ENCODE measurements around the gene PALD1.

Gene PALD1

GRCh38 chr10:70495691-70496261 is 17.2 kb downstream of the PALD1 start:
- no peak overlapping the region for H3K4me3 ChIP-seq (ENCODE audit: low read depth, low read length)
- DNase-seq (ENCODE audit: low read depth, low spot score) = no peak
- POLR2A ChIA-PET = interaction anchor here (0.7 kb wide), 1 partner anchor 50 kb away, joined by 3 read pairs; no protein-coding TSS in a partner anchor
- no peak for TF ChIP-seq CTCF (IDR thresholded peaks at IDR 0.05; ENCODE audit: insufficient read depth, low read length, missing control alignments)
- CTCF ChIA-PET = interaction anchor here (1.2 to 1.4 kb wide), 2 partner anchors 12 to 35 kb away, joined by 3 to 4 read pairs; no protein-coding TSS in a partner anchor

- TF ChIP-seq CTCF (IDR thresholded peaks at IDR 0.05; ENCODE audit: insufficient read depth, low read length, missing control alignments) = no peak
- DNase-seq (ENCODE audit: low read depth, low spot score) = no peak
- POLR2A ChIA-PET = no interaction called here
- CTCF ChIA-PET = interaction anchor here (1.2 kb wide), 1 partner anchor 11 kb away, joined by 3 read pairs; no protein-coding TSS in a partner anchor
- H3K4me3 ChIP-seq (ENCODE audit: low read depth, low read length) = no peak overlapping the region
Measured at GRCh38 chr10:70496341-70497119, 18.0 kb downstream of the PALD1 start.

- POLR2A ChIA-PET = no interaction called here
- DNase-seq (ENCODE audit: low read depth, low spot score) = no peak
- no peak for TF ChIP-seq CTCF (IDR thresholded peaks at IDR 0.05; ENCODE audit: insufficient read depth, low read length, missing control alignments)
- H3K4me3 ChIP-seq (ENCODE audit: low read depth, low read length) = no peak overlapping the region
- CTCF ChIA-PET = no interaction called here
Measured at GRCh38 chr10:70497120-70497545, 18.6 kb downstream of the PALD1 start.

GRCh38 chr10:70498970-70499835 is 20.6 kb downstream of the PALD1 start:
- H3K4me3 ChIP-seq (ENCODE audit: low read depth, low read length) = no peak overlapping the region
- no peak for DNase-seq (ENCODE audit: low read depth, low spot score)
- ChIA-PET POLR2A (no interaction called here), CTCF (interaction anchor here (1.0 to 1.4 kb wide), 2 partner anchors 38 to 50 kb away, joined by 3 to 4 read pairs; no protein-coding TSS in a partner anchor)
- TF ChIP-seq CTCF (IDR thresholded peaks at IDR 0.05; ENCODE audit: insufficient read depth, low read length, missing control alignments) = no peak

GRCh38 chr10:70499836-70500167 is 21.2 kb downstream of the PALD1 start:
- TF ChIP-seq CTCF (IDR thresholded peaks at IDR 0.05; ENCODE audit: insufficient read depth, low read length, missing control alignments) = no peak
- DNase-seq (ENCODE audit: low read depth, low spot score) = no peak
- no peak overlapping the region for H3K4me3 ChIP-seq (ENCODE audit: low read depth, low read length)
- ChIA-PET CTCF (interaction anchor here (1.0 kb wide), 1 partner anchor 49 kb away, joined by 3 read pairs; no protein-coding TSS in a partner anchor), POLR2A (no interaction called here)

Data from AG04449 (cell line).